ENCODE measurements around the gene TLCD2.
A peak's percentile ranks its signal among the peaks of the same experiment; 100 is the strongest.
"Not testable (repeated sequence)": the region's sequence is repeated elsewhere in the genome, so short reads cannot be mapped to it uniquely, and the experiment has no call there.

The TLCD2 gene

GRCh38 chr17:1686086-1686485, 24.1 kb downstream of the TLCD2 start:
- no peak for DNase-seq (ENCODE audit: low spot score)

- DNase-seq (ENCODE audit: low spot score) = peak; percentile 98
Measured at GRCh38 chr17:1684378-1685189, 25.6 kb downstream of the TLCD2 start, which contains the start of gene PRPF8. Gene PRPF8, minus strand, starts transcription at chr17:1684867. Its CDS starts 296 bp downstream, at chr17:1684571.

GRCh38 chr17:1683459-1683858, 26.7 kb downstream of the TLCD2 start:
- DNase-seq (ENCODE audit: low spot score) = no peak

GRCh38 chr17:1676401-1676800, 33.8 kb downstream of the TLCD2 start:
- no peak for DNase-seq (ENCODE audit: low spot score)

GRCh38 chr17:1673041-1673785, 37.0 kb downstream of the TLCD2 start:
- no peak for DNase-seq (ENCODE audit: low spot score)

GRCh38 chr17:1663934-1664333, 46.2 kb downstream of the TLCD2 start:
- DNase-seq (ENCODE audit: low spot score) = not testable (repeated sequence)

- DNase-seq (ENCODE audit: low spot score) = no peak
Measured at GRCh38 chr17:1661045-1661444, 49.1 kb downstream of the TLCD2 start.

GRCh38 chr17:1658100-1658499, 52.1 kb downstream of the TLCD2 start:
- DNase-seq (ENCODE audit: low spot score) = no peak

- DNase-seq (ENCODE audit: low spot score) = no peak
Measured at GRCh38 chr17:1653735-1654134, 56.4 kb downstream of the TLCD2 start.

GRCh38 chr17:1652794-1653193, 57.4 kb downstream of the TLCD2 start:
- DNase-seq (ENCODE audit: low spot score) = not testable (repeated sequence)
